NCI-H2029 (cell line): ENCODE data around the gene MAML2.

Source experiments
- DNase-seq: peaks from one replicate; lab custom pipeline; 2025; lab: John Stamatoyannopoulos, UW

The MAML2 gene

DNA sequence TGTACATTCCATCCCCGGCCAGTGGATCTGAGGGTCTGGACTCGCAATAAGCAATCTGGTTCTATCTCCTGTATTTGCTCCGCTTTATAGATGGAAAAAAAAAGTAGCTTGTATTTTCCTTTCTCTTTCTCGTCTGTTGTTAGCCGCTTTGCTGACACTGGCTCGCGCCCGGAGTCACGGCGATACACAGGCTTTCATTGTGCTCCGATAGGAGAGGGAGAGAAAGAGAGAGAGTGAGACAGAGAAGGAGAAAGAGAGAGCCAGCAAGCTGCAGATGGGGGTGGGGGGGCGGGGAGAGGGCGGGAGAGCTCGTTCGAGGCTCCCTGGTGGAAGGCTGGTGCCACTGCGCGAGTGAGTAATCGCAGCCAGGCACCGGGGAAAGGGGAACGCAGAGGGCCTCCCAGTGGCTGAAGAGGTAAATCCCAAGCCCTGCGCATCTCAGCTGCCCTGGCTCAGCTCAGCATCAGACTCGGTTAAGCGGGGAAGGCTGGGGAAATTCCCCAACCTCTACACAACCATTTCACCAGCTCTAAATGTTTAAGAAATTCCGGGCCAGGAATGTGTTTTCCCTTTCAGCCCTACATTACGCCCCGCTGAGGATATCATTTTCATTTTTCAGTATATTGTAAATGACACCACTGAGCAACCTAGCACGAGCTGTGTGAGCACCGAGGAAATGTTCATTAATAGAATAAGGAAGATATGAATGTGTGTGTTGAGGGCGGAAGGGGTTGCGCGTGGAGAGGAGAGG lies at the start of gene MAML2:
MAML2 (minus strand) TSS at position 235 of the 751 bp plus-strand sequence. CDS start 1,300 bp downstream, outside the sequence.
- peak; percentile 42 for DNase-seq

DNA sequence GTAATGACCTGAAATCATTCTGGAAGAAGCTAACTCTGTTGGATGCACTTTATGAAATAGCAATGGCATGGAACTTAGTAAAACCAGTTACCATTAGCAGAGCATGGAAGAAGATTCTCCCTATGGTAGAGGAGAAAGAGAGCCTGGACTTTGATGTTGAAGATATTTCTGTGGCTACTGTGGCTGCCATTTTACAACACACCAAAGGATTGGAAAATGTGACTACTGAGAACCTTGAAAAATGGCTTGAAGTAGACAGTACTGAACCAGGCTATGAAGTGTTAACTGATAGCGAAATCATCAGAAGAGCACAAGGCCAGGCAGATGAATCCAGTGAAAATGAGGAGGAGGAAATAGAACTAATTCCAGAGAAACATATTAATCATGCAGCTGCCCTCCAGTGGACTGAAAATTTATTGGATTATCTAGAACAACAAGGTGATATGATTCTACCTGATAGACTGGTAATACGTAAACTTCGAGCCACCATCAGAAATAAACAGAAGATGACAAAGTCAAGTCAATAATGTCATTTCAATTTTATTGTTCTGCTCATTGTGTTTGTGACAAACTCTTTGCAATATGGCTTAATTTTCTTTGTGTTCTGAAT lies 48.8 kb upstream of the MAML2 start:
- DNase-seq = no peak

GRCh38 chr11:96390488-96390792 lies 47.4 kb upstream of the MAML2 start:
- no peak for DNase-seq

DNA sequence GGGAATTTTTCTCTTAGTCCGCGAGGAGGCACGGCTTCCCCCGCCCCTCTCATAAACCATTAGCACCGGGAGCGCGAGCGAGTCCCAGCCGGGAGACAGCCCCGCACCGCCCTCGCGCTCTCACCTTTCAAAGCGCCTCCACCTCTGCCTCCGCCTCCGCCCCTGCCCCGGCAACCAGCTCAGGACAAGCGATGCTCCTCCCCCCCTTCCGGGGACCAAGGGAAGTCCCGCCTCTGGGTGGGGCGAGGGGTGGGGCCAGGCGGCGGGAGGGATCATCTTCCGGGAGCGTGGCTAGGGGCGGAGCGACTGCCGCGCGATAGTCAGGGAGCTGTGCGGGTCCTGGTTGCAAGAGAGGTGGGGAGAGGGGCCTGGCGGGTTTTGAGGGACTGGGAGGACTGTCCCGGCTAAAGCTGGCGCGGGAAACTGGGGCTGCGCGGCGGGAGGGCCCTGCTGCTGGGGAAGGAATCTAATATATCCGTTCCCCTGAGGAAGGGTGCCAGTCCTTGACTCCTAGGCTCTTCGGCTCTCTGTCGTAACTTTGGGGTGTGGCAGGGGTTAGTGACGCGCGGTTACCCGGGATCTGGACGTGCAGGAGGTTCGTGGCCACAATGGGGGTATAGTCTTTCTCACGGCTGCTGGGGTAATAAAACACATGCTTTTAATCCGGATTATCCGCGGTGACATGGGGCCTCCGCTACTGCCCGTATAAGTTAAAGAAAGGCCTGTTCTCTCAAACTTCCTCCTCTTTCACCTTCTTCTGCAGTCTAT lies 46.9 kb upstream of the MAML2 start, which contains the start of the genes CCDC82 and JRKL:
CCDC82 (minus strand) TSS at position 193 of the 768 bp plus-strand sequence. CDS start 5,165 bp downstream, outside the sequence.
JRKL (plus strand) TSS at position 294 of the 768 bp plus-strand sequence. CDS start 637 bp downstream, outside the sequence.
- DNase-seq = peak; percentile 88

GRCh38 chr11:96388891-96389719 lies 46.1 kb upstream of the MAML2 start:
- DNase-seq = no peak

DNA sequence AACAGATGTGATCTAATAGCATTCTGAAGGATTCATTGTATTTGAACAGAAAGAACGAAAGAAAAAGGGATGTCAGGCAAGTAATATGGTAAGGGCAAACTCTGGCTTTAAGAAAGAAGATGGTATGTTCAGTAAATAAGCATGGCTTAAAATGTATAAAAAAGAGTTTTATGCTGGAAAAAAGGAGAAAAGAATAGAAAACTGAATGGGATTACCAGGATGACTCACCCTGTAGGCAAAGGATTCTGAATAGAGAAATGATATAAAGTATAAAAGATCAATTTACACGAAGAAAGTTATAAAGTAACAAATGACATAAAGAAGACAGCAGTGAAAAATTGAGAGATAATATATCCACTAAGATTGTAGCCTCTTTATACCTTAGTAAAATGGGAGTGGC lies 42.2 kb upstream of the MAML2 start:
- no peak for DNase-seq

- DNase-seq = no peak
These were observed 41.2 kb upstream of the MAML2 start for GRCh38 chr11:96384156-96384555.

DNA sequence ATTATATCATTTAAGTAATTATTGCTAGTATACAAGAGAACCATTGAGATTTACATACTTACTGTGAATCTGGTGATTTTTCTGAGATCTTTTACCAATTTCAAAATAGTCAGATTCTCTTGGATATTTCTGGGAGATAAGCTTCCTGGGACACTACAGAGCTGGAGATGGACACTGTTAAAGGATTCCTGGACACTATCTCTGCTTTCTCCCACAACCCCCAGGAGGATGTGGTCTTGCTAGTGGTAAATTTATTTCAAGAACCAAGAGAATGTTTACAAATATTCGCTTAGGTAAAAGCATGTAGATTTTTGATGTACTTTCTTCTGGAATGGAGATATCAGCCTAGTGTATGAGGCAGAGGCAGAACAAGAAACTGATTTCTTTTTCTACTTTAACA lies 33.8 kb upstream of the MAML2 start:
- no peak for DNase-seq

DNA sequence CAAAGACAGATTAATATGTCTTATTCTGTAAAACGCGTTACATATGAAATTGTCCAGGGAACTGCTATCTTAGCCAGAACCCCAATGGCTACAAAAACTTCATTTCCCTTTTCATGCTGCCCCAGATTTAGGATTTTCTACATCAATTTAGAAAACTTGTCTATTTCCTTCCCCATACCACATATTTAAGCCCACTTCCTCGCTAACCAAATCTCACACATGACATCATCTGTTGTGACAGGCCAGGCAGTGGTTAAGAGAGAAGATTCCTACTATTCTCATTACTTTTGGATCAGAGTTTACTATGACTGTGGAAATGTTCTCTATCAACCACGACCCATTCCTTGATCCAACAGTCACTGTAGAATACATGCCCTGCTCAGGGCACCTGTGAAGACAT lies 30.8 kb upstream of the MAML2 start:
- DNase-seq = no peak

GRCh38 chr11:96367342-96367741 lies 24.3 kb upstream of the MAML2 start:
- no peak for DNase-seq

DNA sequence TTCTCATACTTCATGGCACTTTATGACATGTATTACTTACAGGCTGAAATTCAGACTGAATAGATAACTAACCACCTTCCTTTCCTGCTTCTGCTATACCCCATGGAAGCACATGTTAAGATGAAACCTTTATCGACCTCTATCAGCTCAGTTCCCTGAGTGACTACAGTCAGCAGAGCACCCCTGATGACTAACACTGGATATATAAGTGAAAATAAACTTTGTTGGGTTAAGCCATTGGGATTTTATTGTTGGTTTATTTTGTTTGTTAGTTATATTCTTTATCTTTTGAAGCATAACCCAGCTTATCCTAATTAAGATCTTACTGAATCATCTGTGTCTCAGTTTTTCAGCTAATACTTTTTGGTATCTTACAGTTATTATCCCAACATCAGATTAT lies 23.0 kb upstream of the MAML2 start:
- no peak for DNase-seq

- no peak for DNase-seq
These were observed 22.5 kb upstream of the MAML2 start for GRCh38 chr11:96365493-96365892.

DNA sequence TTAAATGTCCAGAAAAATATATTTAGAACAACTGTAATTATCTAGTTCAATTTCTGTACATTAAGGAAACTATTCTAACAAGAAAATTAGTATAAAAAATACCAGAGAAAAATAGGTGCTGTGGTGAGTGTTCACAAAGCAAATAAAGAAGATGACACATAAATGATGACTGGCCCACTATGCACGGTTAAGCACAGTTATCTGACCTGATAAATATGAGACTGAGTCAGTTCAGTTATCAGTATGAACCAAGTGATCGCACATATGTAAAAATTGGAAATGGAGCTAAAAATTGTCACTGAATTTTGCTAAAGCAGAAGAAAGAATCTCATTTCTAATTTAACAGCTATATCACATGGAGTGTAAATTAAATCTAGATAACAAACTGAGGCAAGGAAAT lies 18.8 kb upstream of the MAML2 start:
- DNase-seq = no peak

GRCh38 chr11:96358321-96358720 lies 15.3 kb upstream of the MAML2 start:
- DNase-seq = no peak

- no peak for DNase-seq
These were observed 14.8 kb upstream of the MAML2 start for GRCh38 chr11:96357794-96358193.

DNA sequence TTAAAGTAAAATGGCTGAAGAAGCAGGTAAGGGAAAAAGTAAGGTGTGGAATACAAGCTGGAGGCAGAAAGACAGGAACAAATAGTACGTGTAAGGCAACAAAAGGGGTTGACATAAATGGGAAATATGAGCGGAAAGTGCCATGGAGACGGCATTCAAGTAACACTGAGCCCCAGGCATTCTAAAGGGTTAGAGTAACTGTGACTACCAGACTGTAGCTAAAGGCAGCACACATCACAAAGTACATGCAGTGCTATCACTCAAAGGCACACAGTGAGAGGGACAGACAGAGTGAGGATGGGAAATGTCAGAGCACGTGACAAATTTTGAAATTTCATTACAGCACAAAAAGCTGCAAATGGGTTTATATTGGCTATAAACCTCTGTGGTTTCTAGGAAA lies 13.9 kb upstream of the MAML2 start:
- no peak for DNase-seq

DNA sequence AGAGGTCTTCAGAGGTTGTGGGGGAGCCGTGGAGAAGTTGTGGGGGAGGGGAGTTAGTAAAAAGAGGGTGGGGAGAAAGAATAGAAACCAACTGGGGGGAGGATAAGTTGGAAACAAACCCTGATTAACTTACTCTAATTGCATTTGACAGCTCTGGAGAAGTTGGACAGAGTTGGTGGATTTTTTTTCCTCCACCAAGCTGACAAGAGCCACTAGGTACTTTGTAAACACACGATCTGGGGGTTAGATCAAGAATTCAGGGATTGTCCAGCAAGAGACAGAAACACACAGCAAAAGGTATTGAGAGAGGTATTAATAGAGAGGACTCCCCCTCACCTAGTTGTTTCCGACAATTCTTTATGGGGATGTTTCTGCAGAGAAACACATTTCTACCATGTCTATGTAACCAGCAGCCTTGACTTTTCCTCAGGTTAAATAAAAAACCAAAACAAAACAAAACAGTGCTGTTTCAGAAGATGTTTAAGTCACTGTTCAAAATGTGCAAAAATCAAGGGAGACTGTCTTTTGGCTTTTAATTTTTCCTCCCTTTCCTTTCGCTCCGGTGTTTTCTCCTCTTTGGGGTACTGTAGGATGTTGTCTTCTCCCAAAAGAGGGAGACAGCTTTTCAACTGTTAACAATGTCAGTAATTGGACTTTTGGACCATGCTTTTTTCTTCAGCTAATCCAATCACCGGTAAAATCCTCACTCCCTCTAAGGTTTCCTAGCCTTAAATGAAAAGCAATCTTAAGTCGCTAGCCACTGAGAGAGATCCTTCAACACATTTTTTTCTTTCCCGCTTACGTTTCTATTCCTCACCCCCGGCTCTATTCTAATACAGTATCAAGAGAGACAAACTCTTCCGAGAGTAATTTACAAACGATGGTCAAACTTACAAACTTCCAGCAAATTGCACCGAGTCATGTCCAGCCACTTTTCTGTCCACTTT lies 708 bp downstream of the MAML2 start:
- no peak for DNase-seq

DNA sequence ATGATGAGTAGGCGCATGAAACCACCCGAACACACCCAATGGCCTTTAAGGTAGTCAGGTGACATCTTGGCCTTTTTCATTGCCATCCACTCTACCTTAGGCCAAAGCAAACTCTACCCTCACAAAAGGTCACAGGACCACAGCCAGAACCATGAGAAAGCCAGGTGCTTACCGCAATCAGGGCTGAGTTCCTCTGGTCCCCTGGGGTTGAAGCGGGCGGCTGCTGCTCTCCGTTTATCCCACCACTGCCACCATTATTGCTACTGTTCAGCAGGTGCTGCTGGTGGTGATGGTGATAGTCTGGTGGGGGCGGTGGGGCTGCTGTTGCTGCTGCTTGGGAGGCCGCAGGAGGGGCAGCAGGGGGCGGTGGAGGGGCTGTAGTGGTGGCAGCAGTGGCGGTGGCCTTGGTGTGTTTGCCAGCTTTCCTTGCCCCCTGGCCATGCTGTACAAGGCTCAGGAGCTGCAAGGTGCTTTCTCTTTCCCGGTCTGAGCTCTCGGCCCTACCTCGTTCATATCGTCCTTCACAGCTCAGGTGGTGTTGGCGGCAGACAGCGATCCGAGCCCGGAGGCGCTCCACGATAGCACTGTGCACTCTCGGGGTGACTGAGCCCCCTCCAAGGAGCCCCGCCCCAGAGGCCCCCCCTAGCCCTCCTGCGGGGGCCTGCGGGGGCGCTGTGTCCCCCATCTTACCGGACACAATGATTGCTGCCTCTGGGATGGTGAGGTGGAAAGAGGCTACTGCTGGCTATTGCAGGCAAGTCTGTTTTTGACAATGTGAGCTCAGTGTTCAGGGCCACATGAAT lies 1.6 kb downstream of the MAML2 start:
- no peak for DNase-seq

DNA sequence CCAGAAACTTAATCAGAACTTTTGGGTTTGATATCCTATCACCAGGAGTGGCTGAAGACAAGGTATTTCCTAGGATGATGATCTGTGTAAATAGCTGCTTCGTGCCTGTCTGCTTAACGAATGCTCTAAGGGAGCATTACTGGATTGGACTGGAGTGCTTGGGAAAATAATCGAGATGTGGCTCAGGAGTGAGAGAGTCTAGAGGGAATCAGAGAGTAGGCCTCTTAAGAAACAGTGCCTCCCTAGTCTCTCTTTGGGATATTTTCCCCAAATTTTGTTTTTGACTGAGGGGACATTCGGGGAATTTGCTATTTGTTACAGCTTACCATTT lies 2.5 kb downstream of the MAML2 start:
- DNase-seq = no peak
